Mucosa of descending colon (tissue), 3 donors: Measurements from ENCODE around the gene QSER1. TPM values are rescaled to one million over a fixed set of nuclear protein-coding genes. Genes with fewer than 3 reads are reported as not detected.

Source experiments
- ATAC-seq: fragments of 200-7000 bp; cut with Tn5 transposase; one replicate; pipeline ENCODE4 v1.9.1; 2020; ENCODE audit warnings: mild to moderate bottlenecking, moderate library complexity
- DNase-seq, 3 donors: peaks; one replicate each; pipeline ENCODE4 v3.0.0-alpha.2; 2020
- H3K36me3 ChIP-seq: fragments of 200-600 bp; one replicate; pipeline ENCODE4 v1.8.0; 2021; ENCODE audit warnings: low read depth, mild to moderate bottlenecking
- H3K4me1 ChIP-seq: fragments of 200-600 bp; one replicate; pipeline ENCODE4 v1.8.0; 2021; ENCODE audit warnings: low read depth, mild to moderate bottlenecking
- H3K4me3 ChIP-seq: fragments of 200-600 bp; one replicate; pipeline ENCODE4 v1.8.0; 2021; ENCODE audit warnings: mild to moderate bottlenecking
- H3K9me3 ChIP-seq: fragments of 200-600 bp; one replicate; pipeline ENCODE4 v1.8.0; 2021; ENCODE audit warnings: mild to moderate bottlenecking
- CTCF ChIP-seq: fragments of 200-600 bp; IDR thresholded peaks from one replicate; pipeline ENCODE4 v1.8.0; 2022; ENCODE audit warnings: antibody characterized with exemption, mild to moderate bottlenecking
- intact Hi-C, 2 donors: fragments of 100-400 bp; cut with DNase I in 1 of 2; cut with micrococcal nuclease in 1 of 2; formaldehyde crosslinking; loops; one replicate each; pipeline versions ENCODE4 v1.11.0 to v1.11.1; 2022; cut with DNase I, micrococcal nuclease
- total RNA-seq, 3 donors: library from RNA; stranded (reverse); fragmentation: NEBNext Ultra II Directional in 2 of 3; extraction: Animal tissue kit (Norgen Biotek cat#: 25700) in 2 of 3; gene quantifications; one replicate each; pipeline versions ENCODE4 v1.2.1 to v1.2.4, GENCODE V29; 2021 to 2023
- donor health status: DM: no; HTN: no; CAD: no; lungs with moderate emphysema.
- donor health status: DM: no; HTN: no; CAD: no.
- donor health status: DM: no; HTN: yes; CAD: no.

Gene QSER1
- total RNA-seq, 3 donors from 2014 or later = 20.3 to 30.1 (median 25.9) TPM

- Histone ChIP-seq H3K4me3 (no peak overlapping the region), H3K36me3 (no peaks in the 10 kb centered on the region), H3K4me1 (peaks cover 11% of the 10 kb centered on the region), H3K9me3 (no peaks in the 10 kb centered on the region)
- ATAC-seq = no peak
- intact Hi-C loops = no loop called here
- no peak for DNase-seq
- TF ChIP-seq CTCF = no peak
Measured at GRCh38 chr11:33017478-33017877, 124.9 kb downstream of the QSER1 start.

GRCh38 chr11:33017965-33018364 lies 125.4 kb downstream of the QSER1 start:
- DNase-seq (no peak), ATAC-seq (no peak)
- Histone ChIP-seq H3K4me1 (peaks cover 11% of the 10 kb centered on the region), H3K36me3 (no peaks in the 10 kb centered on the region), H3K9me3 (no peaks in the 10 kb centered on the region), H3K4me3 (no peak overlapping the region)
- no peak for TF ChIP-seq CTCF
- intact Hi-C loops = no loop called here

GRCh38 chr11:33018840-33019239 lies 126.2 kb downstream of the QSER1 start:
- Histone ChIP-seq H3K4me1 (peaks cover 8% of the 10 kb centered on the region), H3K9me3 (no peaks in the 10 kb centered on the region), H3K4me3 (no peak overlapping the region), H3K36me3 (no peaks in the 10 kb centered on the region)
- intact Hi-C loops = no loop called here
- no peak for TF ChIP-seq CTCF
- DNase-seq (no peak), ATAC-seq (no peak)

- Histone ChIP-seq H3K4me1 (peaks cover 4% of the 10 kb centered on the region), H3K36me3 (no peaks in the 10 kb centered on the region), H3K4me3 (no peak overlapping the region), H3K9me3 (no peaks in the 10 kb centered on the region)
- no peak for TF ChIP-seq CTCF
- intact Hi-C loops = no loop called here
- ATAC-seq (no peak), DNase-seq (no peak)
Measured at GRCh38 chr11:33021501-33021900, 128.9 kb downstream of the QSER1 start.

GRCh38 chr11:33021937-33022336 lies 129.3 kb downstream of the QSER1 start:
- Histone ChIP-seq H3K9me3 (no peaks in the 10 kb centered on the region), H3K36me3 (no peaks in the 10 kb centered on the region), H3K4me3 (no peak overlapping the region), H3K4me1 (peaks cover 4% of the 10 kb centered on the region)
- ATAC-seq (peak; percentile 53), DNase-seq (no peak)
- no peak for TF ChIP-seq CTCF
- intact Hi-C loops = no loop called here

- ATAC-seq (no peak), DNase-seq (no peak)
- Histone ChIP-seq H3K36me3 (no peaks in the 10 kb centered on the region), H3K9me3 (no peaks in the 10 kb centered on the region), H3K4me3 (no peak overlapping the region), H3K4me1 (no peaks in the 10 kb centered on the region)
- intact Hi-C loops = no loop called here
- no peak for TF ChIP-seq CTCF
Measured at GRCh38 chr11:33025339-33025722, 132.7 kb downstream of the QSER1 start.
